ENCODE measurements around the gene SCD5. TPM values are rescaled to one million over a fixed set of nuclear protein-coding genes. Genes with fewer than 3 reads are reported as not detected.
A peak's percentile ranks its signal among the peaks of the same experiment; 100 is the strongest.

Gene SCD5
- polyA plus RNA-seq, 3 donors: 33.8 to 46.9 (median 40.1) TPM

GRCh38 chr4:82623121-82623683 lies 175.4 kb downstream of the SCD5 start:
- no peak for DNase-seq (ENCODE audit: extremely low read depth in 1 of 11, low read depth in 9 of 11, low spot score in 4 of 11)

- no peak for DNase-seq (ENCODE audit: extremely low read depth in 1 of 11, low read depth in 9 of 11, low spot score in 4 of 11)
Measured at GRCh38 chr4:82621251-82621650, 177.3 kb downstream of the SCD5 start.

GRCh38 chr4:82620126-82620735 lies 178.4 kb downstream of the SCD5 start:
- no peak for DNase-seq (ENCODE audit: extremely low read depth in 1 of 11, low read depth in 9 of 11, low spot score in 4 of 11)

DNA sequence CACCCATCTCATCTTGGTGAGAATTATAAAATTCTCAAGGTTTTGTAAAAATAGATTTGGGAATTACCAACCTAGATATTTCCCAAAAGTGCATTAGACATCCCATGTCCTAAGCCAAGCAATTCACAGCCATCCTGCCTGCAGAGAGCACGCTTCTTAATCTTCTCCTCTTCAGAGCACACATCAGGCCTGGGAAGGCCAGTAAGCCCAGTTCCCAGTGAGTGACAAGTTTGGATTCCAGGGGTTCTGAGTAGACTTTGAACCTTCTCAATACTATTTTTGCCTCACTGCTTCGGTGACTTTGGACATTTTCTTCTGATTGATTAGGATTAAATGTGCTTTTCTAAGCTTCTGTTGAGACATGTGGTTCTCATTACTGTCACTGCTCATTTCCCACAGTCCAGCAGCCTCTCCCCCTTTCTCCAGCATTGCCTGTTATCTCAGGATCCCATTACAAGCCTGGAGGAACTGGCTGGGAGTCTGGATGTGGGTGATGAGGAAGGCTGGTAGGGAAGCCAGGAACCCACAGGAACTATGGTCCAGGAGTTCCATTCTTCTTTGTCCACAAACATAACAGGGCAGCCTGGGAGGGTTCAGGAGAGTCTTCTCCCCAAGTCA lies 180.4 kb downstream of the SCD5 start:
- peak in 10 of 11 donors; percentile 24 to 49 (median 36) for DNase-seq (ENCODE audit: extremely low read depth in 1 of 11, low read depth in 9 of 11, low spot score in 4 of 11)

- DNase-seq (ENCODE audit: extremely low read depth in 1 of 11, low read depth in 9 of 11, low spot score in 4 of 11): no peak
Measured at GRCh38 chr4:82614838-82615449, 183.7 kb downstream of the SCD5 start.

DNA sequence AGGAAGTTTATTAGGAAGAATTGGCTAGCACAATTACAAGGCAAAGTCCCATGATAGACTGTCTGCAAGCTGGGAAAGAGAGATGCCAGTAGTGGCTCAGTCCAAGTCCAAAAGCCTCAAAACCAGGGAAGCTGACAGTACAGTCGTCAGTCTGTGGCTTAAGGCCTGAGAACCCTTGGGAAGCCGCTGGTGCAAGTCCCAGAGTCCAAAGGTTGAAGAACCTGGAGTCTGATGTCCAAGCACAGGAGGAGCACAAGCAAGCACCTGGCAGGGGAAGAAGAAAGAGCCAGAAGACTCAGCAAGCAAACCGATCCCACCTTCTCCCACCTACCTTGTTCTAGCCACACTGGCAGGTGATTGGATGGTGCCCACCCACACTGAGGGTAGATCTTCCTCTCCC lies 185.5 kb downstream of the SCD5 start:
- no peak for DNase-seq (ENCODE audit: extremely low read depth in 1 of 11, low read depth in 9 of 11, low spot score in 4 of 11)

DNA sequence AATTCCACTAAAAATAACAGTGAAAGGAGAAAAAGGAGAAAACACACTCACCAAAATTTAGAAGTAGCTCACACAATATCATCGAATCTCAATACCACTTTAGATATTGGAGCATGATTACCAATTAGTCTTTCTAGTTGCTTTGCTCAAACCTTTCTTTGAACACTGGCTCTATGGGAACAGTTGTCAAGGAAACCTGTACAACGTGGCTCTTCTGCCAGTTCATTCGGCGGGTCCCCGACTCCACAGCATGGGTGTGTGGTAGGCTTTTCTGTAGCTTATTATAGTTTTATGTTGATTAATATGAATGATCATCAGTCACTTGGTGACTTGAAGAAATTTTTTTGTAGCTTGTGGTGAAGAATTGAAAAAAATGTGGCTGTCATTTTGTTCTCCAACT lies 186.6 kb downstream of the SCD5 start:
- DNase-seq (ENCODE audit: extremely low read depth in 1 of 11, low read depth in 9 of 11, low spot score in 4 of 11): no peak

DNA sequence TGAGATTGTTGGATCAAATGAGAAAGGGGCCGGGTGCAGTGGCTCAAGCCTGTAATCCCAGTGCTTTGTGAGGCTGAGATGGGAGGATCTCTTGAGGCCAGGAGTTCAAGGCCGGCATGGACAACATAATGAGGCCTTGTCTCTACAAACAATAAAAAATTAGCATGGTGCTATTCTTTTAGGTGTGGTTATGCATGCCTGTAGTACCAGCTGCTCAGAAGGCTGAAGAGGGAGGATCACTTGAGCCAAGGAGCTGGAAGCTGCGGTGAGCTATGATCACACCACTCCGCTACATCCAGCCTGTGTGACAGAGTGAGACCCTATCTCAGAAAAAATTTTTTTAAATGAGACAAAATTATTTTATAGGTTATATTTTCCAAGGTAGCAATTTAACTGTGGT lies 187.1 kb downstream of the SCD5 start:
- no peak for DNase-seq (ENCODE audit: extremely low read depth in 1 of 11, low read depth in 9 of 11, low spot score in 4 of 11)

DNA sequence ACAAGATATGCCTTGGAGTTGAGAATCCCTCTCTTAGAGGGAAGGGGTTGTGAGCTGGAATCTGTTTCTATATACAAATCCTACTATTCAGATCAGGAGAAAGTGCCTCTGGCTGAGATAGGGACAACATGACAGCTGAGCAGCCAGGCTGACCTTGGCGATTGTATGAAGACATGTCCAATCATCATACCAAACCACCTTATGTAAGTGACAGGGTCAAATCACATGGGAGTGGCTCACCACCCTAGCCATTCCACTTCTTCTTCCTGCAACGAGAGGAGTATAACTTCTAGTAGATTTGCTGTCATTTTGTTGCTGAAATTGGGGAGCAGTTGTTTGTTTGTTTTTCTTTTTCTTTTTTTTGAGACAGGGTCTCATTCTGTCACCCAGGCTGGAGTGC lies 188.6 kb downstream of the SCD5 start:
- DNase-seq (ENCODE audit: extremely low read depth in 1 of 11, low read depth in 9 of 11, low spot score in 4 of 11): no peak

DNA sequence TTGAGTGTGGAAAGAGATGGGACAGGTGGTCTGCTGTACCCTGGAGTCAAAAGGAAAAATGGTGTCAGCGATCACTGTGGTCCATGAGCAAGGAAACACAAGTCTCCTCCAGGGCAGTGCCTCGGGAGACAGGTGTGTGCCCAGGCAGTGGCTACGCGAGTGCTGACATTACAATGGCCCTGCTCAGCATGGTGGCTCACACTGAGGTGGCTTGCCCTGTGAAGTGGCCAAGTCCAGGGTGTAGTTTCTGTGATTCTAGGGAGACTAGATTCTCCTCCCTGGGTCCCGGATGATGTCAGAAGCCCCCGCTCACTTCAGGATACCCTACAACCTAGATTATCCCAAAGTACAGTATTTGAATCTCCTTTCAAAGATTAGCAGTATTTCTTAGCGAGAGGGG lies 192.0 kb downstream of the SCD5 start:
- no peak for DNase-seq (ENCODE audit: extremely low read depth in 1 of 11, low read depth in 9 of 11, low spot score in 4 of 11)

GRCh38 chr4:82604522-82604921 lies 194.1 kb downstream of the SCD5 start:
- DNase-seq (ENCODE audit: extremely low read depth in 1 of 11, low read depth in 9 of 11, low spot score in 4 of 11): no peak

- no peak for DNase-seq (ENCODE audit: extremely low read depth in 1 of 11, low read depth in 9 of 11, low spot score in 4 of 11)
Measured at GRCh38 chr4:82601242-82602015, 197.2 kb downstream of the SCD5 start.

DNA sequence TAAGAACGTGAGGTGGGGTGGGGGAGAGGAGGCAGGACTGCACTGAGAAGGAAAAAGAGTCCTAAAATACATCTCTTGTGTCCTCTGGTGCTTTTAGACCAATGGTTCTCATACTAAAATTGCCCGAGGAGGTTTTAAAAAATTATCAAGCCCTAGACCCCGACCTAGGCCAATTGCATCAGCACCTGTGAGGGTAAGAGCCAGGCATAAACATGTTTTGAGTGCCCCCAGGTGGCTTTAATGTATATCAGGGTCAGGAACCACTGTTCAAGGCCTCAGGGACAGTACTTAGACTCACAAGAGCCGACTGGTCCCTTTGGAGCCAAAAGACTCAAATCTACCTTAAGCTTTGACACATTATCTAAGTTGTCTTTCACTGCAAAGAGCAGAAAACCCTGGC lies 199.3 kb downstream of the SCD5 start:
- no peak for DNase-seq (ENCODE audit: extremely low read depth in 1 of 11, low read depth in 9 of 11, low spot score in 4 of 11)

DNA sequence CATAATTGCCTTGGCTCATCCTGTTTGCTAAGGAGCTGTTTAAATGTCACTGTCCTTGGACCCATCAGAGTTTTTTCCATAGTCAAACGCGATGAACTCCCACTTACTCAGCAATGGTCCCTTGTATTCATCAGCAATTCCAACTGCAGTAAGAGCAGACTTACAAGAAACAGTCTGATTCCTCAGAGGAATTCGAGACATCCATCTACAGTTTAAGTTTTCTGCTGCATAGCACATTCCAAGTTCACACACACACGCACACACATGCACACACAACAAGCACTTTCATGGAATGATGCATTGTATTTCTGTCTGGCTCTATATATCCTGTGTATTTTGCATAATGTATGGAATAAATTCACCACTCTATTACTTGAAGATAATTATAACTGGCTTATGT lies 204.1 kb downstream of the SCD5 start:
- peak in 2 of 11 donors; percentile 13 to 41 for DNase-seq (ENCODE audit: extremely low read depth in 1 of 11, low read depth in 9 of 11, low spot score in 4 of 11)

GRCh38 chr4:82593411-82593810 lies 205.2 kb downstream of the SCD5 start:
- DNase-seq (ENCODE audit: extremely low read depth in 1 of 11, low read depth in 9 of 11, low spot score in 4 of 11): no peak

GRCh38 chr4:82592639-82593038 lies 206.0 kb downstream of the SCD5 start:
- DNase-seq (ENCODE audit: extremely low read depth in 1 of 11, low read depth in 9 of 11, low spot score in 4 of 11): no peak

DNA sequence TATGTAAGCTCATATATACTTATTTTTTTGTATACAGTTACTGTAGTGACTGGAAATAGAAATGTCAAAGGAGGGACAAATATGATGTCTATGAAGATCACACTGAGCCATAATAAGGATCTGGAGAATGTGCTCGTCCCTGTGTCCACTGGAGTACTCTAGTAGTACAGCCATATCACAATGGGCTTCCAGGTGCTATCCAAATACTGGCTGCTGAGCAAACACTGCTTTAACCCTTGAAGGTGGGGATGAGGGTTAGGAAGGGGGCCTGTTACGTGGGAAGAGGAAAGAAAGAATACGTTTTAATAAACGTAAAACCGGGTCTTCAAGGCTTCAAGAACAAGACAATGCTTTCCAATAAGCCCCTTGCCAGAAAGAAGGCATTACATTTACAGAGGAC lies 207.0 kb downstream of the SCD5 start:
- no peak for DNase-seq (ENCODE audit: extremely low read depth in 1 of 11, low read depth in 9 of 11, low spot score in 4 of 11)

GRCh38 chr4:82589756-82590155 lies 208.8 kb downstream of the SCD5 start:
- DNase-seq (ENCODE audit: extremely low read depth in 1 of 11, low read depth in 9 of 11, low spot score in 4 of 11): no peak

DNA sequence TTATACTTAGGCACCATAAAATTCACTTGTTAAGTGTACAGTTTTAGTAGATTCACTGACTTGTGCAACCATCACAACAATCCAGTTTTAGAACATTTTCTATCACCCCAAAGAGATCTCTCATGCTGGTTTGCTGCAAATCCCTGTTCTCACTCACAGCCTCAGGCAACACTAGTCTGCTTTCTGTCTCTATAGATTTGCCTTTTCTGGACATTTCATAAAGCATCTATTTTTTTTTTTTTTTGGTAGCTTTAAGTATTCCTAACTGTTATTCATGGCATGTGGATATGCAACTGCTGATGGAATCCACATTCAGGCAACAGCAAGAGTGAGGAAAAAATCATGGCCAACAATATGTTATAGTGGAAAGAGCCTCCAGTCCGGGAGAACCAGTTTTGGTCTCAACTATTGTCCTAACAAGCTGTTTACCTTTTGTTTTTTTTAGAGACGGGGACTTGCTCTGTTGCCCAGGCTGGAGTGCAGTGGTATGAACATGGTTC lies 209.8 kb downstream of the SCD5 start:
- DNase-seq (ENCODE audit: extremely low read depth in 1 of 11, low read depth in 9 of 11, low spot score in 4 of 11): no peak

All from renal cortex interstitium (tissue), 11 donors.